Endothelial cell of umbilical vein (primary cell): ENCODE measurements around the gene ZDHHC17. TPM values are rescaled to one million over a fixed set of nuclear protein-coding genes. Genes with fewer than 3 reads are reported as not detected.

ENCODE experiments used
- BruUV-seq: library from RNA; stranded (reverse); fragments of 400-500 nt; replicated peaks from 2 replicates; lab custom pipeline; 2021; lab: Mats Ljungman, UMichigan
- CTCF ChIA-PET: fragments of 300-600, 350-600 bp; sonication (Branson Sonifier 250); formaldehyde crosslinking; loops from one replicate; lab custom pipeline; 2021; ENCODE audit warnings: antibody characterized with exemption, inconsistent platforms; lab: Charles Lee
- POLR2A ChIA-PET: fragments of 300-600, 350-600 bp; sonication (Branson Sonifier 250); formaldehyde crosslinking; loops from one replicate; lab custom pipeline; 2021; ENCODE audit warnings: antibody characterized with exemption, inconsistent platforms; lab: Charles Lee
- DNase-seq: peaks from one replicate; pipeline ENCODE4 v3.0.0-alpha.2; 2011; ENCODE audit warnings: low read depth, low spot score
- FAIRE-seq: peaks from 2 replicates; lab custom pipeline; 2011; peaks lifted over from hg19 to GRCh38; lab: Jason Lieb, UNC
- H2AFZ ChIP-seq: 2 replicates; pipeline ENCODE4 v1.6.0; 2012; ENCODE audit warnings: low read depth, low read length, control low read depth, inconsistent platforms
- H3K27ac ChIP-seq: 2 replicates; pipeline ENCODE4 v1.5.1; 2011; ENCODE audit warnings: low read depth, mild to moderate bottlenecking, control low read depth, low read length, moderate library complexity; ENCODE audit not compliant: insufficient read depth
- H3K27me3 ChIP-seq, 2 experiments: 2 replicates each; pipeline versions ENCODE4 v1.6.0 to v1.6.1; 2011; ENCODE audit warnings: low read length in 2 of 2, mixed read lengths in 1 of 2; ENCODE audit not compliant: control insufficient read depth in 2 of 2, insufficient read depth in 2 of 2
- H3K36me3 ChIP-seq, 2 experiments: 2 replicates in 1 of 2; 3 replicates in 1 of 2; pipeline ENCODE4 v1.5.1; 2011; ENCODE audit warnings: low read length in 2 of 2, mild to moderate bottlenecking in 1 of 2, moderate library complexity in 1 of 2; ENCODE audit not compliant: control insufficient read depth in 2 of 2, insufficient read depth in 2 of 2; ENCODE audit errors: extremely low read depth in 1 of 2
- H3K4me1 ChIP-seq: 3 replicates; pipeline ENCODE4 v1.5.1; 2011; ENCODE audit warnings: mild to moderate bottlenecking, low read length; ENCODE audit not compliant: control insufficient read depth, insufficient read depth; ENCODE audit errors: extremely low read depth
- H3K4me2 ChIP-seq: 2 replicates; pipeline ENCODE4 v1.6.1; 2011; ENCODE audit warnings: low read length, control low read depth, mixed read lengths; ENCODE audit not compliant: insufficient read depth
- H3K4me3 ChIP-seq, 3 experiments: fragments of 200-600 bp in 1 of 3; sonication (generic), shearing (Covaris generic) in 1 of 3; replicated peaks in 1 of 3; 2 replicates each; pipeline ENCODE4 v1.5.1; 2011 to 2016; ENCODE audit warnings: control low read depth in 3 of 3, low read length in 3 of 3, mild to moderate bottlenecking in 2 of 3, inconsistent platforms in 1 of 3, low read depth in 1 of 3, moderate library complexity in 1 of 3; ENCODE audit not compliant: insufficient read depth in 1 of 3
- H3K79me2 ChIP-seq: 2 replicates; pipeline ENCODE4 v1.6.0; 2012; ENCODE audit warnings: low read length, inconsistent platforms; ENCODE audit not compliant: control insufficient read depth, insufficient read depth
- H3K9ac ChIP-seq: replicated peaks from 2 replicates; pipeline ENCODE3; 2011; ENCODE audit warnings: low read length, control low read depth; ENCODE audit not compliant: insufficient read depth; ENCODE audit errors: extremely low read depth
- H3K9me1 ChIP-seq: replicated peaks from 3 replicates; pipeline ENCODE4 v1.6.0; 2011; ENCODE audit warnings: mild to moderate bottlenecking, low read length; ENCODE audit not compliant: control insufficient read depth, insufficient read depth; ENCODE audit errors: extremely low read depth
- H3K9me3 ChIP-seq: replicated peaks from 2 replicates; pipeline ENCODE4 v1.5.1; 2012; ENCODE audit warnings: low read length, inconsistent platforms; ENCODE audit not compliant: control insufficient read depth, insufficient read depth
- H4K20me1 ChIP-seq: replicated peaks from 2 replicates; pipeline ENCODE3; 2011; ENCODE audit warnings: mild to moderate bottlenecking, low read length; ENCODE audit not compliant: control insufficient read depth, insufficient read depth; ENCODE audit errors: extremely low read depth
- CTCF ChIP-seq, 2 donors: IDR thresholded peaks; 1 replicate in 1 of 2; 2 replicates in 1 of 2; pipeline ENCODE4 v1.5.1; 2011; ENCODE audit warnings: low read length in 2 of 2, mild to moderate bottlenecking in 2 of 2, moderate library complexity in 2 of 2, control low read depth in 1 of 2, inconsistent platforms in 1 of 2, low read depth in 1 of 2; ENCODE audit not compliant: insufficient read depth in 1 of 2; ENCODE audit errors: extremely low read depth in 1 of 2
- EZH2 ChIP-seq: IDR thresholded peaks from 2 replicates; pipeline ENCODE4 v1.6.1; 2012; ENCODE audit warnings: borderline replicate concordance, low read depth, mild to moderate bottlenecking, moderate library complexity, low read length, inconsistent platforms; ENCODE audit not compliant: severe bottlenecking
- FOS ChIP-seq: IDR thresholded peaks from 2 replicates; pipeline ENCODE4 v1.6.1; 2011; ENCODE audit warnings: mild to moderate bottlenecking, low read length, moderate library complexity, borderline replicate concordance; ENCODE audit not compliant: insufficient read depth
- GATA2 ChIP-seq: IDR thresholded peaks from 2 replicates; pipeline ENCODE4 v1.7.0; 2011; ENCODE audit warnings: low read depth, mild to moderate bottlenecking, moderate library complexity, mixed read lengths, low read length; ENCODE audit not compliant: insufficient read length, insufficient read depth
- JUN ChIP-seq: IDR thresholded peaks from 2 replicates; pipeline ENCODE4 v1.6.1; 2011; ENCODE audit warnings: borderline replicate concordance, low read depth; ENCODE audit not compliant: insufficient read length, insufficient read depth
- MAX ChIP-seq: IDR thresholded peaks from 2 replicates; pipeline ENCODE4 v1.6.1; 2011; ENCODE audit not compliant: insufficient read depth, insufficient read length
- MYC ChIP-seq: IDR thresholded peaks from one replicate; pipeline ENCODE4 v1.6.1; 2011; ENCODE audit warnings: mild to moderate bottlenecking, low read depth, low read length
- POLR2A ChIP-seq: IDR thresholded peaks from 2 replicates; pipeline ENCODE4 v1.6.1; 2012; ENCODE audit warnings: low read depth, mild to moderate bottlenecking, control low read depth, low read length
- POLR2AphosphoS5 ChIP-seq: IDR thresholded peaks from 2 replicates; pipeline ENCODE4 v1.6.1; 2012; ENCODE audit warnings: low read depth, mild to moderate bottlenecking, control low read depth, low read length, moderate library complexity; ENCODE audit not compliant: insufficient read depth
- dilution Hi-C: fragments of 300-500 bp; cut with MboI; formaldehyde crosslinking; loops from one replicate; pipeline ENCODE4 v1.15.0; 2019; ENCODE audit warnings: low sequenced_read_pairs; ENCODE audit not compliant: extremely low pct_ligation_motif_present
- intact Hi-C: fragments of 100-400 bp; cut with micrococcal nuclease; formaldehyde crosslinking; loops from one replicate; pipeline ENCODE4 v1.10.0; 2022
- polyA plus RNA-seq, 4 experiments: library from polyadenylated mRNA; depleted of rRNA in 3 of 4; stranded (reverse) in 3 of 4; unstranded in 1 of 4; fragments of >200 nt; gene quantifications; 2 replicates each; pipeline versions ENCODE4 v1.2.1 to v1.2.3, GENCODE V29; 2011 to 2012; ENCODE audit warnings: missing spikeins in 1 of 4
- total RNA-seq: library from RNA; stranded (reverse); gene quantifications from 2 replicates; pipeline ENCODE4 v1.2.3, GENCODE V29; 2021

ZDHHC17 gene
- total and polyA plus RNA-seq, 2 donors (not counting 3 experiments of a cell fraction or from before 2014, with no cell fraction given), result 21.2 to 26.9 TPM

GRCh38 chr12:76789335-76790050 is 25.6 kb downstream of the ZDHHC17 start:
- POLR2A ChIA-PET, result no interaction called here

More at GRCh38 chr12:76789335-76790050, 25.6 kb downstream of the ZDHHC17 start:
- no peak overlapping the region for H3K4me2 ChIP-seq
- no peaks in the 10 kb centered on the region for H3K9me1 ChIP-seq
- H4K20me1 ChIP-seq, result peaks cover 6% of the 10 kb centered on the region
- no peaks in the 10 kb centered on the region for H3K9me3 ChIP-seq
- no peaks in the 10 kb centered on the region for H3K4me1 ChIP-seq
- BruUV-seq, result no TSS peak
- no peaks in the 10 kb centered on the region for H3K27me3 ChIP-seq
- H3K9ac ChIP-seq, result no peak overlapping the region
- no peak overlapping the region for H3K4me3 ChIP-seq
- CTCF ChIA-PET, result interaction anchor here (0.7 to 3.6 kb wide), 12 partner anchors 7 to 221 kb away, joined by 3 to 67 read pairs (median 4); no protein-coding TSS in a partner anchor
- FAIRE-seq (no peak), DNase-seq (no peak)
- TF ChIP-seq MYC, result no peak
- TF ChIP-seq POLR2AphosphoS5, result no peak
- TF ChIP-seq EZH2, result no peak
- no peak for TF ChIP-seq GATA2
- TF ChIP-seq MAX, result no peak
- no peak for TF ChIP-seq FOS
- no peak for TF ChIP-seq CTCF (IDR thresholded peaks at IDR 0.05; ENCODE audit: extremely low read depth in 1 of 2, insufficient read depth in 1 of 2, low read depth in 1 of 2, low read length in 2 of 2)
- no peak for TF ChIP-seq JUN
- no peak for TF ChIP-seq POLR2A
- intact Hi-C loops, result loop anchor here (2.0 to 5.0 kb wide), 2 partner anchors 101 to 138 kb away; no protein-coding TSS in a partner anchor
- no peak overlapping the region for H3K27ac ChIP-seq
- H2AFZ ChIP-seq, result no peak overlapping the region
- H3K36me3 ChIP-seq, result no peaks in the 10 kb centered on the region
- dilution Hi-C loops, result no loop called here
- H3K79me2 ChIP-seq, result peaks cover 13% of the 10 kb centered on the region
